Stomach (tissue), 4 donors: Measurements from ENCODE around the gene ZNF428.

Source experiments
- CTCF ChIP-seq, 7 experiments: fragments of 450-650 bp in 4 of 7; fragments of 200-600 bp in 3 of 7; sonication (generic) in 3 of 7; IDR thresholded peaks; one replicate each; pipeline ENCODE4 v1.5.1; 2016 to 2019; ENCODE audit warnings: antibody characterized with exemption in 7 of 7, control low read depth in 2 of 7, mild to moderate bottlenecking in 1 of 7
- POLR2A ChIP-seq, 4 donors: fragments of 450-650 bp; IDR thresholded peaks; one replicate each; pipeline ENCODE4 v1.6.1; 2016; ENCODE audit warnings: antibody characterized with exemption in 4 of 4, control low read depth in 2 of 4, mild to moderate bottlenecking in 1 of 4, moderate library complexity in 1 of 4

DNA sequence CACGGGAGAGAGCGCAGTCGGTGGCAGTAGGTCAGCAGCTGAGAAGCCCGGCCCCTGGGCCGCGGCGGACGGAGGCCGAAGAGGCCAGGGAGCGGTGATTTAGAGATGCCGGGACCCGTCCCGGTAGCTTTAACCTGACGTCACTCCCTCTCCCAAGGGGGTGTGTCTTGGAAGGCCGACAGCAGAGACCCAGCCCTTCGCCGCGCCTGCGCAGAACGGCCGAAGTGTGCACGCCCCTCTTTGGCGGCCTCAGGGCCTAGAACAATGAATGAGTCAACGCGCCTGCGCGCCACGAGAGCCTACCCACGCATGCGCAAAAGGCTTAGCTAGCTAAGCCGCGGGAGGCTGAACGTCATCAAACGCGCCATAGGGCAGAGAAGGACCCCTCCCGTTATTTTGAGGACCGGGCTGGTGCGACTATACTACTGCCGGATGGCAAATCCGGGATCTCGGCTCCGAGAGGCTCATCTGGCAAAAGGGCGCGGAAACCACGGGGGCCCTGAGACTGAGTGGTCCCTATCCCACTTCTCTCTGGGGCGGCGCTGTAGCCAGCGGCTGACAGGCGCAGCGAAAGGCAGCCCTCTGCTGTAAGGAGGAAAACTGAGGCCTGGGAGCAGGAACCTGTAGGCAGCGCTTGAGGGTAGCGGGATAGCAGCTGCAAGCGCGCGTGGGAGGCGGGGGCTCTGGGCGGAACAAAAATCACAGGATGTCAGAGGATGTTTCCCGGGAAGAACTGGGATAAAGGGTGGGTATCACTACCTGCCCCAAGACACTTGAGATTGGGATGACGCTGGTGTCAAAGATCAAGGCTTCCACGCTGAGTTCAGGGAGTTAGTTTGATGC, 23.2 kb downstream of the ZNF428 start, which contains the start of the genes IRGQ and ZNF576:
- TF ChIP-seq CTCF (IDR thresholded peaks at IDR 0.05) (no peak), POLR2A (IDR thresholded peaks at IDR 0.05) (peak in 2 of 4 donors; percentile 90 to 94)
